HUDEP-2 (cell line): Measurements from ENCODE around the gene TPSD1.
"Not testable (repeated sequence)": the region's sequence is repeated elsewhere in the genome, so short reads cannot be mapped to it uniquely, and the experiment has no call there.

Experiments
- DNase-seq, 76 experiments: peaks; one replicate each; lab custom pipeline; 2025; ENCODE audit not compliant: unreplicated experiment in 76 of 76; lab: John Stamatoyannopoulos, UW

TPSD1 gene

DNA sequence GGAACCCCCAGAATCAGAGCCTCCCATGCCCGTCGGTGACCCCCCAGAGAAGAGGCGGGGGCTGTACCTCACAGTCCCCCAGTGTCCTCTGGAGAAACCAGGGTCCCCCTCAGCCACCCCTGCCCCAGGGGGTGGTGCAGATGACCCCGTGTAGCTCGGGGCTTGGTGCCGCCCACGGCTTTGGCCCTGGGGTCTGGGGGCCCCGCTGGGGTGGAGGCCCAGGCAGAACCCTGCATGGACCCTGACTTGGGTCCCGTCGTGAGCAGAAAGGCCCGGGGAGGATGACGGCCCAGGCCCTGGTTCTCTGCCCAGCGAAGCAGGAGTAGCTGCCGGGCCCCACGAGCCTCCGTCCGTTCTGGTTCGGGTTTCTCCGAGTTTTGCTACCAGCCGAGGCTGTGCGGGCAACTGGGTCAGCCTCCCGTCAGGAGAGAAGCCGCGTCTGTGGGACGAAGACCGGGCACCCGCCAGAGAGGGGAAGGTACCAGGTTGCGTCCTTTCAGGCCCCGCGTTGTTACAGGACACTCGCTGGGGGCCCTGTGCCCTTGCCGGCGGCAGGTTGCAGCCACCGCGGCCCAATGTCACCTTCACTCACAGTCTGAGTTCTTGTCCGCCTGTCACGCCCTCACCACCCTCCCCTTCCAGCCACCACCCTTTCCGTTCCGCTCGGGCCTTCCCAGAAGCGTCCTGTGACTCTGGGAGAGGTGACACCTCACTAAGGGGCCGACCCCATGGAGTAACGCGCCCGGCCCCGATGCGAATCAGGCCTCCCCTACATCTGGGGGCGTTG lies 34.8 kb upstream of the TPSD1 start:
- DNase-seq, result peak in 13 of 76 experiments; percentile 18 to 68 (median 39)

DNA sequence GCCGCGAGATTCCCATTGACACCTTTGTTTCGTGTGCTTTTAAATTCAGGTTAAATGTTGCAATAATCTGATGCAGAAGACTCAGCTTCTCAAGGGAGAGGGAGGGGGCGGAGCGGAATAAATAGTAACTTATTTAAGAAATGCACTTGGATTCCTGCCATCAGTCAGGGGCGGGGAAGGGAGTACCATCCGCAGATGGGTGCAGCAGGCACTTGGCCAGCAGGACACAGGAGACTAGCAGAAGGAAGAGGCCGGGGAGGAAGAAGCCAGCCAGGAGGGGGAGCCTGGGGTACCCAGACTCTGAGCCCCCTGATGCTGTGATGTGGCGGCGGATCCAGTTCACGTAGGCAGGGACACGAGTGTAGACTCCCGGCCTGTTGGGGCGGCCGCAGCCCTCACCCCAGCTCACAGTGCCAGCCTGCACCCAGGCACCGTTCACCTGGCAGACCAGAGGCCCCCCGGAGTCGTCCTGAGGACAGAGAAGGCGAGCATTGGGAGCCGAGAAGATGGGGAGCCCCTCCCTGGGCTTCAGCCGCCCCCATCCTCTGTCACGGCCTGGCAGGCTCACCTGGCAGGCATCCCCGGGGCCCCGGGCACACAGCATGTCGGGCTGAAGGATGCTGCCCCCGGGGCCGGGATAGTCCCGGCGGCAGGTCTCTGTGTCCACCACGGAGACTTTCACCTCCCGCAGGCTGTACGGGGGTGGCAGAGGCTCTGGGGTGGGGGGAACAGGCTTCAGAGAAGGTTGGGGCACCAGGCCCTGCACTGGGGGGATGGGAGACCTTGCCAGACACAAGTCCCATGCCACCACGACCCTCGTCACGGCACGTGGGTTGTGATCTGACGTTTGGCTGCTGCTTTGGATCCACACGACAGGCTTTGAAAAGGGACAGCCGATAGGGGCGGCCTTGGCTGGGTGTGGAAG lies 34.0 kb upstream of the TPSD1 start:
- DNase-seq, result peak in 61 of 76 experiments; percentile 5 to 70 (median 46)

DNA sequence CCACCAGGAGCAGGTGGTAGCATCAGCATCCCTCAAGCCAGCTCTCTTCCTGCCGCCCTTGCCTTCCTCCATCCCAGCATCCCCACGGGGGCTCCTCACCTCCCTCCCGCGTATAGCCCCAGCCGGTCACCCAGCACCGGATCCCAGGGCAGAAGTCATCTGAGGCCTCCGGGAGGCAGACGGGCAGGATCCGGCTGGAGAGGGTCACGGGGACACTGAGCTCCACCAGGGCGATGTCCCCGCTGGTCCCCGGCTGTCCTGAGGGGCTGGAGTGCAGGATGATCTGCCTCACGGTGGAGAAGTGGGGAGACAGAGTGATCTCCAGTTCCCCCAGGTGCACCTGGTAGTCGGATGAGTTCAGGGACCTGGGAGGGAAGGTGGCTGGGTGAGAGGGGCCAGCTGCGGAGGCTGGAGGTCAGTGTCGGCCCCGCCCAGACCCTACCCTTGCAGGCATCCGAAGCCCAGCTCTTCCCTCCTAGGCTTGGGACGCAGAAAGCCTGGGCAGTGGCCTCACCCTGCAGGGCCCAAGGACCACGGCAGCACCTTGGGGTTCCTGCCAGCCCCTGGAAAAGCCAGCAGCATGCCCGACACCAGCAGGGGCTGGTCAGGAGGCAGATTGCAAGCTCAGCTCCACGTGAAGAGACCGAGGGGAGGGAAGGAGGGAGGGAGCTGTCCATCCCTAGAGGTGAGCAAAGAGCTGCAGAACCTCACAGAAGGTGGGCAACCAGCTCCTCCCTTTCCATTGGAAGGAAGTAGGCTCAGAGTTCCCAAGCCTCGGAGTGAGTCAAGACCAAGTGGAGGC lies 33.1 kb upstream of the TPSD1 start:
- no peak for DNase-seq

DNA sequence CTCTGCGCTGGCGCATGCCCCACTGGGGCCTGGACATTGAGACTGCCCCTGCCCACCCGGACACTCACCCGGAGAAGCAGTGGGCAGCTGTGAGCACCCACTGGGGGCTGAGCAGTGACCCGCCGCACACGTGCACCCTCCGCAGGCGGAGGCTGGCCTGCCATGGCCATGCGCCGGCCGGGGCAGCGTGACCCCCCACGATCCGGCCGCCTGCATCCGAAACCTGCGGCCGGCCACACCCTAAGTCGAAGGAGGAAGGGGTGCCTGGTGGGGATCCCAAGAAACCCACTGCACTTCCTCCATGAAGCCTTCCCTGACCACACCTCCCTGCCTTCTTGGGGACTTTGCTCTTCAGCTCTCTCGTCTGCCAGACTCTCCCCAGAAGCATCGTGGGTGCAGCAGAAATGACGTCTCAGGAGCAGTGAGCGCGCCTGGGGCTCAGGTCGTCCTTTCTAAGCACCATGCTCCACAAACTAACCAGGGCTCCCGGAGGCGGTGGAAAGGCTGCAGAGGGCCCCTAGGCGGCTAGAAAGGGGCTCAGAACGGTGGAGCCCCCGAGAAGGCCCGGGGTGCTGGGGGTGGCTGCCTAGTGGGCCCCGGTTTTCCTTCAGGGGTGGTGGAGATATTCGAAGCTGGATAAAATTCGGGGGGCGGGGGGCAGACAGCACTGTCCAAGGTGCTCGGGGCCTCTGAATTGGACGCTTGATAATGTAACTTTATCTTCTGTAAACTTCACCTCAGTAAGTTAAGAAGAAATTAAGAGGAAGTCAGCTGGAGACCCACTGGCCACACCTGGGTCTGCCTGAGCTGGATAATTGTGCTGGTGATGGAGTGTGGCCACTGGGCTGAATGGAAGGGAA lies 32.3 kb upstream of the TPSD1 start:
- DNase-seq, result peak in 1 of 76 experiments; percentile 22

DNA sequence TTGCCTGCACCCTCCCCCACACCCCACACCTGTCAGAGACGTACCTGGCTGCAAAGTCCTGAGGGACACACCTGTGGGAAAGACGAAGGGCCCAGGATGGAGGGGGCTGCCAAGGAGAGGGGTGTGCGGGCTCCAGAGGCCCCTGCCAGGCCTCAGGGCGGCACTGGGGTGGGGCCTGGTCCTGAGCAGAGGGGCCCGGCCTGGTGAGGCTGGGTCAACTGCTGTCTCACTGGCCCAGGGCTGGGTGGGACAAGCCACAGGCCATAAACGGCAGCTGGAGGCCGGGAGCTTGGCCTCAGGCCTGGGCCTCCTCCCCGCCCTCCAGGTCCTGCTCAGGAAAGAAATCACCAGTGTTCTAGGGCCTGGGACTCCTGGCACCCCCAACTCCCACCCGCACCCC lies 31.3 kb upstream of the TPSD1 start:
- DNase-seq, result peak in 12 of 76 experiments; percentile 8 to 35 (median 26)

DNA sequence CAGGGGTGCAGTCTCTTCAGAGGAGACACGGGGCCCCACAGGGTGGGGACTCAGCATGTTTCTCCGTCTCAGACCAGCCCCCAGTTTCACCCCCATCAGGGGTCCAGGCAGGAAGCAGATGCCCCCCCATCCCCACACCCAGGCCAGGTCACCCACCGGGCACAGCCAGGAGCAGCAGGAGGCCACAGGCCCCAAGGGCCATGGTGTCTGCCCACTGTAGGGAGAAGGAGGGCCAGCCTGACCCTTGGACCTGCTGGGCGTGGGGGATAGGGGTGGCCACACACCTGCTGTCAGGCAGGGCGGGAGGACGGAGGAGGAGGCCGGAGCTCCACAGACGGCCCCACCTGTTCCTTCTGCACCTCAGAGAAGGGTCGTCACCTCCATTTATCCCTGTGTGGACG lies 30.8 kb upstream of the TPSD1 start, which contains the start of gene TPSG1:
Gene TPSG1, minus strand, starts transcription at position 218 of the 401 bp plus-strand sequence. Its CDS starts 16 bp downstream, at position 202.
- no peak for DNase-seq

DNA sequence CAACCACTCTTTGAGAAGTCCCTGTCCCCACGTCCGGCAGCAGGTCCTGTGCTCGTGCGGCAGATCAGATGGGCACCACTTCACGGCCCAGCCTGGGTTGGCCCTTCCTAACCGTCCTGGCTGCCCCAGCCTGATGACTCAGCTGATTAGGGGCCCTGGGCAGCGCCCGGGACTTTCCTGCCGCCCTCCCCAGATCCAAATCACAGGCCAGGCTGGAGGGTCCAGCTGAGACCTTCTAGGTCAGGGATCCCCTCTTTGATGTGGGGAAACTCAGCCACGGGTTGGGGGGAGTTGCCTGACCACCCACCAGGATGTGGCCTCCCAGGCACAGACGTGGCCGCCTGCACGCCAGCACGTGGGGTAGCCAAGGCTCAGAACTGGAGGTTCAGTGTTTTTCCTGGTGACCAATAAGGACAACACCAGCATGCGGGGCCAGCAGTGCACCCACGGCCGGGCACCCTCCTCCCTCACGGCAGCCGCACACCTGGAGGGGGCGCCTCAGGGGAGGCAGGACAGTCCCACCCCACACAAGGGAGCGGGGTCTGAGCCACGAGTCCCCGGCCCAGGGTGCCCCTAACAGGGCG lies 30.0 kb upstream of the TPSD1 start:
- DNase-seq, result peak in 66 of 76 experiments; percentile 15 to 83 (median 58)

DNA sequence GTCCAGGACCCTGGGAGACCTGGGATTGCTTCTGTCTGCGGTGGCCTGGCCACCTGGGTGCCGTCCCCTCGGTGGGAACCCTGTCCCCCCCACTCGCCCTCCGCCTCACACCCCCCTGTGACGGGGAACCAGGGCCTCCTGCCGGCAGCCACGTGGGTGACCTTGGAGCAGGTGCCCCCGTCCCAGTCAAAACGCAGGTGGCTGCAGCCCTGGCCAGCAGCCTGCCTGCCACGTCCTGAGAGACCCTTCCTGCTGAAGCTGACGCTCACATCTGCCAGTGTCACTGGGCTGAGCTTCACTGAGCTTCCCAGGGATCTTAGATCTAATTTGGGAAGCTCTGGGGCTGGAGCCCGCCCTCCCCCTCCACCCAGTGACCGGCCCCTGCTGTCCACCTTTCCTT lies 29.2 kb upstream of the TPSD1 start:
- not testable (repeated sequence) for DNase-seq

DNA sequence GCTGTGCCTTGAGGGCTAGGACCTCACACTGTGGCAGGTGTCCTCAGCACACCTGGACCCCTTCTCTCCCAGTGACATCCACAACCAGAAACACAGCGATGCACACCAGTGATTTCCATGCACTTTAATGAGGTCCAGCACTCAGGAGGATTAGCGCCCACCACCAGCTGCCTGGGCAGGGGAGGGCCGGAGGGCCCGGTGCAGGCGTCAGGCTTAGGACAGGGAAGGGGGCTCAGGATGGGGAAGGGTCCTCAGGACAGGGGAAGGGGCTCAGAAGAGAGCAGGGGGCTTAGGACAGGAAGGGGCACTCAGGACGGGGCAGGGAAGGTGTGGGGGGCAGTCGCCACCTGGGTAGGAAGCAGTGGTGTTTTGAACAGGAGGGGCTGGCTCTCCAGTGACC lies 27.6 kb upstream of the TPSD1 start:
- not testable (repeated sequence) for DNase-seq

DNA sequence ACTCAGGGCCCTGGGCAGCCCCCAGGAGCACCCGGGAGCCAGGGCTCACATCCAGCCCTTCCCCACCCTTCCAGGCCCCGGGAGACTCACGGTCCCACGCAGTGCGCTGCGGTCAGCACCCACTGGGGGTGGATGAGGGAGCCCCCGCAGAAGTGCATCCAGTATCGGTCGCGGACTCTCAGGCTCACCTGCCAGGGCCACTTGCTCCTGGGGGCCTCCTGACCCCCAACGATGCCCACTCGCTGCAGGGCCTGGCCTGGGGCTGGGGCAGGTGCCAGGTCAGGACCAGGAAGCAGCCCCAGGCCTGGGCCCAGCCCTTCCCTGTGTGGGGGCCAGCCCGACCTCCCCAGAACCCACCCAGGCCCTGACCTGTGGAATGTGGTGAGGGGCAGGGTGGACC lies 26.4 kb upstream of the TPSD1 start:
- DNase-seq, result not testable (repeated sequence)

DNA sequence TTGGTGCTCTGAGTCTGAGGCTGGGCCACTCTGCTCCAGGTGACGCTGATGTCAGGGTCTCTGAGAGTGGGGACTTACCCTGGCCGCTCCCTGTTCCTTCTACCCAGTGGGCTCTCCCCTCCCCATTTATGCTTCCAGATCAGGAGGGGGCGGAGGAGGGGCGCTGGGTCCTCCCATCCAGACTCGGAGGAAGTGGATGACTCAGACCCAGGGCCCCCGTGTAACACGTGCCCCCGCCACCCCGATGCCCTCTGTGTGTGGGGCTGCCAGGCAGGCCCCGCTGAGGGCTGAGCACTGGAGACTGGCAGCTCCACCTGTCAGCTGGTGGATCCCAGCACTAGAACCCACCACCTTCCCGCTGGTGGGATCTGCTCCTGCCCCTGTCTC lies 25.8 kb upstream of the TPSD1 start, which contains the start of gene TPSB2:
Gene TPSB2, minus strand, starts transcription at position 101 of the 387 bp plus-strand sequence. CDS start 233 bp downstream, outside the sequence.
- DNase-seq, result not testable (repeated sequence)

DNA sequence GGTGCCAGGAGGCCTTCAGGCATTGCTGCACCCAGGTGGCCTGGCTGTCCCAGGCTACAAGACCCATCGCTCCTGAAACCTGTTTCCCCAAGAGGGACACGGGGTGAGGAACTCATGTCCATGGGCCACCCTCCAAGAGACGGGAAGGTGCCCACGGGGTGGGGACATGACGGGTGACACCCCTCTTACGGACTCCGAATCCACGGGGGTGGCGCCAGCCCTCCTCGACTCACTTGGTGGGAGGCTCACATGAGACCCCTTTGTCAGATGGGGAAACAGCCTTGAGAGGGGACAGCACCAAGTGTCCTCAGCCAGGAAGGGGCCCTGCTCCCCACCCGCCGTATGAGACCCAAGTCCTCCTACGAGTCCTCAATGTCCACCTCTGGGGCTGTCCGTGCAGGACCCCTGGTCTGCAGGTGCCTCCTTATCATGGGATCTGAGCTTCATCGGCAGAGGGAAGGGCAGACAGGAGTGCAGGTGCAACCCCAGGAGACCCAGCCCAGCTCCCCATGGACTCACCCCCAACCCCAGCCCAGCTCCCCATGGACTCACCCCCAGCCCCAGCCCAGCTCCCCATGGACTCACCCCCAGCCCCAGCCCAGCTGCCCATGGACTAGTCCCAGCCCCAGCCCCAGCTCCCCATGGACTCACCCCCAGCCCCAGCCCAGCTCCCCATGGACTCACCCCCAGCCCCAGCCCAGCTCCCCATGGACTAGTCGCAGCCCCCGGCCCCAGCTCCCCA lies 25.2 kb upstream of the TPSD1 start:
- DNase-seq, result not testable (repeated sequence)

DNA sequence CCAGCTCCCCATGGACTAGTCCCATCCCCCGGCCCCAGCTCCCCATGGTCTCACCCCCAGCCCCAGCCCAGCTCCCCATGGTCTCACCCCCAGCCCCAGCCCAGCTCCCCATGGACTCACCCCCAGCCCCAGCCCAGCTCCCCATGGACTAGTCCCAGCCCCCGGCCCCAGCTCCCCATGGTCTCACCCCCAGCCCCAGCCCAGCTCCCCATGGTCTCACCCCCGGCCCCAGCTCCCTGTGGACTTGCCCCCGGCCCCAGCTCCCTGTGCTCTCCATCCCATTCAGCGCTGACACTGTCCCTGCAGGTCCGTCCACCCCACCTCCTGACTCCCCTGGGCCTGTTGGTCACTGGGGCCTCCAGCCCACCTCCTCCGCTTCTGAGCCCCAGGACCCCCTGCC lies 24.6 kb upstream of the TPSD1 start:
- not testable (repeated sequence) for DNase-seq

DNA sequence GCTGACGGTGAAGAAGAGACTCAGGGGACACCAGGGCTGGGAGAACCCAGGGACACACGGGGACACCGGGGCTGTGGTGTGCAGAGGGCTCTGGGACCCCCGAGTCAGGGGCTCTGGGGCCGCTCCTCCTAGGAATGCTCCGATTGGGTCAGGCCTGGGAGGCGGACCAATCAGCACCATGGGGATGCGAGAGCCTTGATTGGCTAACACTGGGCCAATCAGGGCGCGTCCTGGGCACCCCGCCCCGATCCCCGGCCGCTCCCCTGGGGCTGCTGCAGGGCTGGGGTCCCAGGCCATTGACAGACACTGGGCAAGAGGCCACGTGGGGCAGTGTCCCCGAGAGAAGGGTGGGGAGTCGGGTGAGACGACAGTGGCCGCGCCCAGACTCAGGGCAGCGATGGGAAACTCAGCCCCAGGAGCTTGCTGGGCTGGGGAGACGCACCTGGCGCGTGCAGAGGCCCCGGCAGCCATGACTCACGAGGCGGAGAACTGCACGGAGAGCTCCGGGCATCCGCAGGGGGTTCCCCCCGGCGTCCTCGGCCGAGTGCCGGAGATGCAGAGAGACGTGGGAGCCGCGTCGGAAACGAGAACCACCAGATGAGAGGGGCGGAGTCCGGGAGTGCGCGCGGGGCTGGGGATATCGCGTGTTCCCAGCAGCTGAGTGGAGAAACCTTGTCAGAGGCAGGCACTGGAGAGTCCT lies 23.7 kb upstream of the TPSD1 start:
- not testable (repeated sequence) for DNase-seq

DNA sequence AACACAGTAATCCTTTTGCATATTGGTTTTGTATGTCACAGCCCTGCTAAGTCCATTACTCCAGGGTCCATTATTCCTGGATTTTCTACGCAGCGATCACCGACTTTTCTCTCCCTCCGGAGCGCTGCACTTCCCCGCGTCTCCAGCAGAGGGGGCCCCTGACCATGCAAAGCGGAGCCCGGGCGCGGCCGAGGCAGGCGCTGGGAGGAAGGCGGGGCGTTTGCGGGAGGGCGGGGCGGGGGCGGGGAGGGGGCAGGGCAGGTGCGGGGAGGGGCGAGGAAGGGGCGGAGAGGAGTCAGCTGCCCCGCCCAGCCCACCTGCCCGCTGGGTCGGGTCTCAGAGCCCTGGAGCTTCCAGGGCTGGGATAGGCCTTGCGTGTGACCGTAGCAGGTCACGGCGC lies 19.2 kb upstream of the TPSD1 start:
- not testable (repeated sequence) for DNase-seq

DNA sequence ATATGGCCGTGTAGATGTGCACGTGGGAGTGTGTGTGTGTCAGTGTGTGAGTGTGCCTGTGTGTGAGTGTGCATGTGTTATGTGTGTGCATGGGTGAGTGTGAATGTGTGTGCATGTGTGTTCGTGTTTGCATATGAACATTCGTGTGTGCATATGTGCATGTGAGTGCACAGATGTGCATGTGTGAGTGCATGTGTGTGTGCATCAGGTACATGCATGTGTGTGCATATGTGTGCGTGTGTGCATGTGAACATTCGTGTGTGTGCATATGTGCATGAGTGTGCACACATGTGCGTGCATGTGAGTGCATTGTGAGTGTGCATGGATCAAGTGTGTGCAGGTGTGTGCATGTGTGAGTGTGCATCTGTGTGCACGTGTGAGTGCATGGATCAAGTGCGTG lies 17.9 kb upstream of the TPSD1 start:
- no peak for DNase-seq

DNA sequence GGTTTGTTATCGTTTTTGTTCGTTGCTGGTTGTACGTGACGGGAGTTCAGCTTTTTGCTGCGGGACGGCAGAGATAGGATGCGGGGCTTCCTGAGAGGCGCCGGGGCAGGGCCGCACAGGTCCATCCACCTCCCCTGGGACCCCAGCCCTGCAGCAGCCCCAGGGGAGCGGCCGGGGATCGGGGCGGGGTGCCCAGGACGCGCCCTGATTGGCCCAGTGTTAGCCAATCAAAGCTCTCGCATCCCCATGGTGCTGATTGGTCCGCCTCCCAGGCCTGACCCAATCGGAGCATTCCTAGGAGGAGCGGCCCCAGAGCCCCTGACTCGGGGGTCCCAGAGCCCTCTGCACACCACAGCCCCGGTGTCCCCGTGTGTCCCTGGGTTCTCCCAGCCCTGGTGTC lies 17.0 kb upstream of the TPSD1 start:
- not testable (repeated sequence) for DNase-seq

DNA sequence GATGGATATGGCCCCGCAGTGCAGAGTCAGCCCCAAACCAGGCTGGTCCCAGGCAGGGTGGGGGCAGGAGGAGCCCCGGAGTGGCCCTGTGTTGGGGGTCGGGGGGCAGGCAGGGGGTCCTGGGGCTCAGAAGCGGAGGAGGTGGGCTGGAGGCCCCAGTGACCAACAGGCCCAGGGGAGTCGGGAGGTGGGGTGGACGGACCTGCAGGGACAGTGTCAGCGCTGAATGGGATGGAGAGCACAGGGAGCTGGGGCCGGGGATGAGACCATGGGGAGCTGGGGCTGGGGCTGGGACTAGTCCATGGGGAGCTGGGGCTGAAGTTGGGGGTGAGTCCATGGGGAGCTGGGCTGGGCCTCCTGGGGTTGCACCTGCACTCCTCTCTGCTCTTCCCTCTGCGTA lies 16.3 kb upstream of the TPSD1 start:
- not testable (repeated sequence) for DNase-seq
